K562 (cell line): ENCODE data around the gene CADM2.

ENCODE experiments used
- FOXM1 ChIP-seq, 2 experiments: fragments of 450-650 bp in 1 of 2; sonication (generic) in 1 of 2; formaldehyde crosslinking in 1 of 2; IDR thresholded peaks; 2 replicates each; pipeline versions ENCODE4 v1.6.1 to v1.9.0; 2017 to 2022; ENCODE audit warnings: low read depth in 2 of 2, mild to moderate bottlenecking in 2 of 2, missing genetic modification reagents in 1 of 2, moderate library complexity in 1 of 2
- MEF2A ChIP-seq: IDR thresholded peaks from 2 replicates; pipeline ENCODE4 v1.6.1; 2011; ENCODE audit warnings: low read depth, mild to moderate bottlenecking, low read length, moderate library complexity; ENCODE audit not compliant: control insufficient read depth
- POLR2A ChIP-seq: fragments of 450-650 bp; conservative IDR thresholded peaks from 2 replicates; pipeline ENCODE4 v1.6.1; 2016
- RBM39 ChIP-seq: fragments of 200-400 bp; formaldehyde crosslinking; optimal IDR thresholded peaks from 2 replicates; pipeline ENCODE3; 2018; ENCODE audit warnings: low read depth, low read length
- SIX5 ChIP-seq, 2 experiments: IDR thresholded peaks; 2 replicates each; pipeline ENCODE4 v1.6.1; 2011; ENCODE audit warnings: low read length in 2 of 2, borderline replicate concordance in 1 of 2, low read depth in 1 of 2, mild to moderate bottlenecking in 1 of 2, moderate library complexity in 1 of 2; ENCODE audit not compliant: insufficient read depth in 1 of 2
- YY1 ChIP-seq, 3 experiments: IDR thresholded peaks; 2 replicates each; pipeline ENCODE4 v1.6.1; 2011; ENCODE audit warnings: low read length in 2 of 3, mild to moderate bottlenecking in 2 of 3, moderate library complexity in 2 of 3, borderline replicate concordance in 1 of 3, control low read depth in 1 of 3, low read depth in 1 of 3; ENCODE audit not compliant: insufficient read depth in 3 of 3, insufficient replicate concordance in 2 of 3, control insufficient read depth in 1 of 3, insufficient read length in 1 of 3; ENCODE audit errors: extremely low read depth in 1 of 3
- ZNF431 ChIP-seq: sonication (generic); formaldehyde crosslinking; IDR thresholded peaks from 2 replicates; pipeline ENCODE4 v1.8.0; 2022; ENCODE audit warnings: mild to moderate bottlenecking, missing genetic modification reagents
- ZNF639 ChIP-seq, 2 experiments: fragments of 200-800 bp in 1 of 2; sonication (Bioruptor generic) in 1 of 2; sonication (generic) in 1 of 2; formaldehyde crosslinking in 1 of 2; IDR thresholded peaks in 1 of 2; conservative IDR thresholded peaks in 1 of 2; 2 replicates each; pipeline versions ENCODE4 v1.5.0 to v1.6.1; 2016 to 2020; ENCODE audit warnings: missing compliant biosample characterization in 1 of 2, missing genetic modification characterization in 1 of 2, missing genetic modification reagents in 1 of 2
- TF ChIP-seq, protein P1 (sequence below), 3 experiments: IDR thresholded peaks in 2 of 3; conservative IDR thresholded peaks in 1 of 3; 2 replicates each; pipeline ENCODE4 v1.5.1; 2011 to 2012; ENCODE audit warnings: low read length in 3 of 3, mild to moderate bottlenecking in 3 of 3, control low read depth in 2 of 3, improper control_type of control experiment in 1 of 3, inconsistent platforms in 1 of 3, low read depth in 1 of 3, mixed read lengths in 1 of 3, moderate library complexity in 1 of 3; ENCODE audit not compliant: insufficient read depth in 2 of 3

GRCh38 chr3:85725809-85726208, 767.0 kb downstream of the CADM2 start:
- TF ChIP-seq RBM39 (no peak), ZNF639 (CRISPR knock-in tag; conservative IDR thresholded peaks at IDR 0.05 in 1 of 2, IDR thresholded peaks at IDR 0.05 in 1 of 2) (no peak), POLR2A (no peak), MEF2A (no peak), FOXM1 (IDR thresholded peaks at IDR 0.05; ENCODE audit: low read depth) (no peak), FOXM1 (CRISPR knock-in tag; IDR thresholded peaks at IDR 0.05; ENCODE audit: low read depth) (no peak), ZNF431 (CRISPR knock-in tag) (no peak), YY1 (IDR thresholded peaks at IDR 0.05; ENCODE audit: borderline replicate concordance in 1 of 3, control insufficient read depth in 1 of 3, extremely low read depth in 1 of 3, insufficient read depth in 3 of 3, insufficient read length in 1 of 3, insufficient replicate concordance in 2 of 3, low read depth in 1 of 3, low read length in 2 of 3) (no peak), SIX5 (IDR thresholded peaks at IDR 0.05; ENCODE audit: borderline replicate concordance in 1 of 2, insufficient read depth in 1 of 2, low read depth in 1 of 2, low read length in 2 of 2) (no peak)
- TF ChIP-seq, protein P1, sequence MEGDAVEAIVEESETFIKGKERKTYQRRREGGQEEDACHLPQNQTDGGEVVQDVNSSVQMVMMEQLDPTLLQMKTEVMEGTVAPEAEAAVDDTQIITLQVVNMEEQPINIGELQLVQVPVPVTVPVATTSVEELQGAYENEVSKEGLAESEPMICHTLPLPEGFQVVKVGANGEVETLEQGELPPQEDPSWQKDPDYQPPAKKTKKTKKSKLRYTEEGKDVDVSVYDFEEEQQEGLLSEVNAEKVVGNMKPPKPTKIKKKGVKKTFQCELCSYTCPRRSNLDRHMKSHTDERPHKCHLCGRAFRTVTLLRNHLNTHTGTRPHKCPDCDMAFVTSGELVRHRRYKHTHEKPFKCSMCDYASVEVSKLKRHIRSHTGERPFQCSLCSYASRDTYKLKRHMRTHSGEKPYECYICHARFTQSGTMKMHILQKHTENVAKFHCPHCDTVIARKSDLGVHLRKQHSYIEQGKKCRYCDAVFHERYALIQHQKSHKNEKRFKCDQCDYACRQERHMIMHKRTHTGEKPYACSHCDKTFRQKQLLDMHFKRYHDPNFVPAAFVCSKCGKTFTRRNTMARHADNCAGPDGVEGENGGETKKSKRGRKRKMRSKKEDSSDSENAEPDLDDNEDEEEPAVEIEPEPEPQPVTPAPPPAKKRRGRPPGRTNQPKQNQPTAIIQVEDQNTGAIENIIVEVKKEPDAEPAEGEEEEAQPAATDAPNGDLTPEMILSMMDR (IDR thresholded peaks at IDR 0.05 in 2 of 3, conservative IDR thresholded peaks at IDR 0.05 in 1 of 3; ENCODE audit: insufficient read depth in 2 of 3, low read depth in 1 of 3, low read length in 3 of 3), result no peak
